HepG2 (cell line): ENCODE results near the gene PPIL3.

ENCODE experiments used
- BRCA1 ChIP-seq: sonication (generic); formaldehyde crosslinking; IDR thresholded peaks from 2 replicates; pipeline ENCODE4 v1.4.0; 2020; ENCODE audit warnings: missing genetic modification reagents
- FOXK1 ChIP-seq: sonication (generic); formaldehyde crosslinking; IDR thresholded peaks from 2 replicates; pipeline ENCODE4 v1.4.0; 2020; ENCODE audit warnings: low read depth, missing genetic modification reagents, borderline replicate concordance
- MLX ChIP-seq: IDR thresholded peaks from 2 replicates; pipeline ENCODE4 v1.6.1; 2016
- POLR2A ChIP-seq, 2 experiments: IDR thresholded peaks; 2 replicates each; pipeline ENCODE4 v1.6.1; 2011; ENCODE audit warnings: low read depth in 2 of 2, low read length in 2 of 2, mild to moderate bottlenecking in 1 of 2, moderate library complexity in 1 of 2; ENCODE audit not compliant: insufficient read depth in 1 of 2
- TCF7L2 ChIP-seq: IDR thresholded peaks from 2 replicates; pipeline ENCODE4 v1.6.1; 2011; ENCODE audit warnings: mild to moderate bottlenecking, low read depth, low read length, moderate library complexity
- USF2 ChIP-seq, 2 experiments: sonication (generic) in 1 of 2; formaldehyde crosslinking in 1 of 2; IDR thresholded peaks; 2 replicates each; pipeline versions ENCODE4 v1.5.1 to v1.6.1; 2011 to 2020; ENCODE audit warnings: borderline replicate concordance in 1 of 2, low read depth in 1 of 2, low read length in 1 of 2, mild to moderate bottlenecking in 1 of 2, missing genetic modification reagents in 1 of 2, moderate library complexity in 1 of 2
- ZNF569 ChIP-seq: sonication (generic); formaldehyde crosslinking; IDR thresholded peaks from 2 replicates; pipeline ENCODE4 v1.5.0; 2020; ENCODE audit warnings: mild to moderate bottlenecking, missing genetic modification reagents, moderate library complexity, borderline replicate concordance

- TF ChIP-seq BRCA1 (no peak), MLX (CRISPR knock-in tag) (no peak), TCF7L2 (no peak), FOXK1 (no peak), ZNF569 (no peak), POLR2A (IDR thresholded peaks at IDR 0.05; ENCODE audit: insufficient read depth in 1 of 2, low read depth in 2 of 2, low read length in 2 of 2) (no peak), USF2 (IDR thresholded peaks at IDR 0.05; ENCODE audit: low read depth, low read length) (no peak), USF2 (CRISPR knock-in tag; IDR thresholded peaks at IDR 0.05; ENCODE audit: borderline replicate concordance) (no peak)
Observed at GRCh38 chr2:200909958-200910357, 21.1 kb upstream of the PPIL3 start.
